Naive thymus-derived CD4-positive, alpha-beta T cell (primary cell): ENCODE data around the gene RGS6. TPM values are rescaled to one million over a fixed set of nuclear protein-coding genes. Genes with fewer than 3 reads are reported as not detected.

ENCODE experiments used
- ATAC-seq: fragments of 150-1000 bp; cut with Tn5 transposase; 2 replicates; pipeline ENCODE4 v1.10.0; 2021; ENCODE audit warnings: mild to moderate bottlenecking, moderate library complexity
- CTCF ChIA-PET: fragments of 350-600 bp; sonication (Branson Sonifier 250); formaldehyde crosslinking; loops from one replicate; lab custom pipeline; 2021; ENCODE audit warnings: antibody characterized with exemption; lab: Charles Lee
- POLR2A ChIA-PET: fragments of 350-600 bp; sonication (Branson Sonifier 250); formaldehyde crosslinking; loops from one replicate; lab custom pipeline; 2021; ENCODE audit warnings: antibody characterized with exemption, inconsistent platforms; lab: Charles Lee
- DNase-seq, 9 donors: peaks; one replicate each; pipeline versions ENCODE4 v3.0.0 to v3.0.0-alpha.2; 2020 to 2022; ENCODE audit warnings: mixed read lengths in 1 of 9
- H3K27ac ChIP-seq: one replicate; pipeline ENCODE4 v1.7.0; 2013; ENCODE audit warnings: mild to moderate bottlenecking, low read depth, low read length, moderate library complexity
- H3K27me3 ChIP-seq, 2 donors: one replicate each; pipeline ENCODE4 v1.7.0; 2013; ENCODE audit warnings: low read length in 2 of 2, mild to moderate bottlenecking in 2 of 2, moderate library complexity in 2 of 2; ENCODE audit not compliant: control insufficient read depth in 2 of 2, insufficient read depth in 2 of 2
- H3K36me3 ChIP-seq, 3 experiments: 1 replicate in 2 of 3; 2 replicates in 1 of 3; pipeline ENCODE4 v1.7.0; 2013; ENCODE audit warnings: low read length in 3 of 3, mild to moderate bottlenecking in 3 of 3, moderate library complexity in 1 of 3; ENCODE audit not compliant: insufficient read depth in 3 of 3, control insufficient read depth in 2 of 3
- H3K4me1 ChIP-seq, 2 donors: one replicate each; pipeline ENCODE4 v1.7.0; 2013; ENCODE audit warnings: low read length in 2 of 2, mild to moderate bottlenecking in 2 of 2, moderate library complexity in 1 of 2; ENCODE audit not compliant: control insufficient read depth in 2 of 2, insufficient read depth in 2 of 2
- H3K4me3 ChIP-seq: 2 replicates; pipeline ENCODE4 v1.7.0; 2013; ENCODE audit warnings: mild to moderate bottlenecking, low read length
- H3K9me3 ChIP-seq, 3 experiments: 1 replicate in 2 of 3; 2 replicates in 1 of 3; pipeline ENCODE4 v1.7.0; 2013; ENCODE audit warnings: low read length in 3 of 3; ENCODE audit not compliant: control insufficient read depth in 2 of 3
- H3K27ac Mint-ChIP-seq, 9 donors: one replicate each; pipeline ENCODE4 v1.8.0; 2020 to 2022; ENCODE audit warnings: mixed read lengths in 9 of 9, mild to moderate bottlenecking in 8 of 9, moderate library complexity in 5 of 9, inconsistent platforms in 2 of 9
- H3K27me3 Mint-ChIP-seq, 5 donors: one replicate each; pipeline ENCODE4 v1.8.0; 2021 to 2022; ENCODE audit warnings: mixed read lengths in 5 of 5, mild to moderate bottlenecking in 1 of 5
- H3K36me3 Mint-ChIP-seq, 5 donors: one replicate each; pipeline ENCODE4 v1.8.0; 2020 to 2022; ENCODE audit warnings: mixed read lengths in 5 of 5, mild to moderate bottlenecking in 3 of 5, inconsistent platforms in 1 of 5
- H3K4me1 Mint-ChIP-seq, 7 donors: one replicate each; pipeline ENCODE4 v1.8.0; 2020 to 2022; ENCODE audit warnings: mixed read lengths in 7 of 7, mild to moderate bottlenecking in 3 of 7, inconsistent platforms in 1 of 7
- H3K4me3 Mint-ChIP-seq, 10 donors: one replicate each; pipeline ENCODE4 v1.8.0; 2020 to 2022; ENCODE audit warnings: mild to moderate bottlenecking in 10 of 10, mixed read lengths in 10 of 10, moderate library complexity in 6 of 10, inconsistent platforms in 2 of 10
- H3K9me3 Mint-ChIP-seq, 11 donors: one replicate each; pipeline ENCODE4 v1.8.0; 2020 to 2022; ENCODE audit warnings: mixed read lengths in 11 of 11, mild to moderate bottlenecking in 4 of 11, inconsistent platforms in 1 of 11, moderate library complexity in 1 of 11
- intact Hi-C, 2 donors: fragments of 100-400 bp; cut with micrococcal nuclease; formaldehyde crosslinking; loops; one replicate each; pipeline ENCODE4 v1.15.1; 2023
- polyA plus RNA-seq, 2 donors: library from polyadenylated mRNA; unstranded; fragments of 300-500 nt; fragmentation: Illumina TruSeq; gene quantifications; one replicate each; pipeline ENCODE4 v1.2.3, GENCODE V29; 2021
- total RNA-seq, 6 experiments: library from RNA in 5 of 6; stranded (reverse) in 5 of 6; gene quantifications; 1 replicate in 5 of 6; 2 replicates in 1 of 6; pipeline ENCODE4 v1.2.3 and lab custom pipeline; 2021 to 2026

Gene RGS6
- total and polyA plus RNA-seq, 7 experiments from 2014 or later: 0.29 to 0.97 TPM; not detected in 5

DNA sequence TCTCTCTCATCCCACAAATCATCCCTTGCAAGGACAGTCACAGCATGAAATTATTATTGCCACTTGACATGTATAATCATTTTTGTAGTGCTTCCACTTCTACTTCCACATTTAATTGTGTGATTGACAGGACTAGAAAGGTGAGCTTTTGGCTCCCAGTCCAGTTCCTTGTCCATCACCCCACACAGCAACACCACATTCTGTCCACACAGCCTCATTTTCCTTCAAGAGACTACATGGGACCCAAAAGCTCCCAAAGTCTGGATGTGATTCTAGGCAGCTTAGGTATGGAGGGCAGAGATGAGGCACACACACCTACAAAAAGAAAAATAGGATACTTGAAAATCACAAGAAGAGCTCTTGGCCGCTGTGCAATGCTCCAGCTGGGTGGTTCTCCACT, 595.4 kb downstream of the RGS6 start:
- no peaks in the 10 kb centered on the region for H3K9me3 ChIP-seq
- peaks cover 0 to 13% (median 5%) of the 10 kb centered on the region in 5 donors for H3K27me3 Mint-ChIP-seq
- H3K27ac Mint-ChIP-seq: peak overlapping the region in 1 of 9 donors; percentile 44
- H3K36me3 ChIP-seq: no peaks in the 10 kb centered on the region
- H3K4me1 ChIP-seq: peaks cover 23 to 25% of the 10 kb centered on the region in 2 donors
- CTCF ChIA-PET: interaction anchor here (0.5 to 0.9 kb wide), 2 partner anchors 377 to 569 kb away, joined by 3 to 6 read pairs; no protein-coding TSS in a partner anchor
- H3K9me3 Mint-ChIP-seq: peaks cover 0 to 4% (median 1%) of the 10 kb centered on the region in 11 donors
- DNase-seq (no peak), ATAC-seq (no peak)
- peaks cover 10 to 62% (median 39%) of the 10 kb centered on the region in 7 donors for H3K4me1 Mint-ChIP-seq
- no peak overlapping the region for H3K4me3 ChIP-seq
- no peaks in the 10 kb centered on the region for H3K27me3 ChIP-seq
- H3K36me3 Mint-ChIP-seq: peaks cover 0 to 22% (median 0%) of the 10 kb centered on the region in 5 donors
- POLR2A ChIA-PET: interaction anchor here (0.5 kb wide), 2 partner anchors 73 to 469 kb away, joined by 3 read pairs; no protein-coding TSS in a partner anchor
- no peak overlapping the region for H3K27ac ChIP-seq
- intact Hi-C loops: no loop called here
- H3K4me3 Mint-ChIP-seq: no peak overlapping the region

- Mint-ChIP-seq H3K4me3 (peak overlapping the region in 1 of 10 donors; percentile 51), H3K4me1 (peaks cover 12 to 68% (median 44%) of the 10 kb centered on the region in 7 donors), H3K27me3 (peaks cover 0 to 13% (median 5%) of the 10 kb centered on the region in 5 donors), H3K27ac (peak overlapping the region in 2 of 9 donors; percentile 4 to 14), H3K36me3 (peaks cover 0 to 21% (median 3%) of the 10 kb centered on the region in 5 donors), H3K9me3 (peaks cover under 1 to 8% (median 4%) of the 10 kb centered on the region in 11 donors)
- Histone ChIP-seq H3K9me3 (peaks cover 0 to 4% (median 4%) of the 10 kb centered on the region in 3 experiments), H3K27me3 (no peaks in the 10 kb centered on the region), H3K4me3 (no peak overlapping the region), H3K4me1 (peaks cover 27 to 28% of the 10 kb centered on the region in 2 donors), H3K27ac (no peak overlapping the region), H3K36me3 (no peaks in the 10 kb centered on the region)
- intact Hi-C loops: no loop called here
- ChIA-PET POLR2A (interaction anchor here (0.5 kb wide), 1 partner anchor 72 kb away, joined by 3 read pairs; no protein-coding TSS in a partner anchor), CTCF (no interaction called here)
- DNase-seq (no peak), ATAC-seq (peak; percentile 47)
Observed at GRCh38 chr14:72528059-72528862, 596.0 kb downstream of the RGS6 start.

GRCh38 chr14:72528863-72529175, 596.6 kb downstream of the RGS6 start:
- Mint-ChIP-seq H3K4me3 (no peak overlapping the region), H3K36me3 (peaks cover 0 to 26% (median 8%) of the 10 kb centered on the region in 5 donors), H3K27me3 (peaks cover 0 to 13% (median 5%) of the 10 kb centered on the region in 5 donors), H3K9me3 (peaks cover 6 to 14% (median 8%) of the 10 kb centered on the region in 11 donors), H3K27ac (no peak overlapping the region), H3K4me1 (peaks cover 12 to 70% (median 45%) of the 10 kb centered on the region in 7 donors)
- intact Hi-C loops: no loop called here
- peaks cover 0 to 7% (median 7%) of the 10 kb centered on the region in 3 experiments for H3K9me3 ChIP-seq
- no peak for DNase-seq
- CTCF ChIA-PET: no interaction called here
- no peak overlapping the region for H3K4me3 ChIP-seq
- H3K36me3 ChIP-seq: no peaks in the 10 kb centered on the region
- no peaks in the 10 kb centered on the region for H3K27me3 ChIP-seq
- POLR2A ChIA-PET: no interaction called here
- no peak overlapping the region for H3K27ac ChIP-seq
- peaks cover 30% of the 10 kb centered on the region in 2 donors for H3K4me1 ChIP-seq
- ATAC-seq: no peak

DNA sequence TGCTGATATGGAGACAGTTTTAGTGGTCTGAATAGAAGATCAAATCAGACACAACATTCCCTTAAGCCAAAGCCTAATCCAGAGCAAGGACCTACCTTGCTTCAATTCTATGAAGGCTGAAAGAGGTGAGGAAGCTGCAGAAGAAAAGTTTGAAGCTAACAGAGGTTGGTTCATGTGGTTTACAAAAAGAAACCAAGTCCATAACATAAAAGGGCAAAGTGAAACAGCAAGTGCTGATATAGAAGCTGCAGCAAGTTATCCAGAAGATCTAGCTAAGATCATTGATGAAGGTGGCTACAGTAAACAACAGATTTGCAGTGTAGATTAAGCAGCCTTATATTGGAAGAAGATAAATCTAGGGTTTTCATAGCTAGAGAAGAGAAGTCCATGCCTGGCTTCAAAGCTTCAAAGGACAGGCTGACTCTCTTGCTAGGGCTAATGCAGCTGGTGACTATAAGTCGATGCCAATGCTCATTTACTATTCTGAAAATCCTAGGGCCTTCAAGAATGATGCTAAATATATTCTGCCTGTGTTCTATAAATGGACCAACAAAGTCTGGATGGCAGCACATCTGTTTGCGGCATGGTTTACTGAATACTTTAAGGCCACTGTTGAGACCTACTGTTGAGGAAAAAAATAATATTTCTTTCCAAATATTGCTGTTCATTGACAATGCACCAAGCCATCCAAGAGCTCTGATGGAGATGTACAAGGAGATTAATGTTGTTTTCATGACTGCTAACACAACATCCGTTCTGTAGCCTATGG, 600.6 kb downstream of the RGS6 start:
- Mint-ChIP-seq H3K4me1 (peaks cover 43 to 76% (median 66%) of the 10 kb centered on the region in 7 donors), H3K36me3 (peaks cover 3 to 37% (median 10%) of the 10 kb centered on the region in 5 donors), H3K4me3 (peak overlapping the region in 7 of 10 donors; percentile 0 to 68 (median 30)), H3K27me3 (peaks cover 0 to 9% (median 5%) of the 10 kb centered on the region in 5 donors), H3K27ac (peak overlapping the region; percentile 1 to 80 (median 53)), H3K9me3 (peaks cover 7 to 29% (median 14%) of the 10 kb centered on the region in 11 donors)
- intact Hi-C loops: loop anchor here in 1 of 2 donors (1.0 to 2.0 kb wide), 2 partner anchors 14 to 56 kb away; no protein-coding TSS in a partner anchor
- Histone ChIP-seq H3K27me3 (no peaks in the 10 kb centered on the region), H3K27ac (no peak overlapping the region), H3K4me3 (no peak overlapping the region), H3K9me3 (peaks cover 0 to 7% (median 7%) of the 10 kb centered on the region in 3 experiments), H3K4me1 (peaks cover 43 to 47% of the 10 kb centered on the region in 2 donors), H3K36me3 (no peaks in the 10 kb centered on the region)
- CTCF ChIA-PET: interaction anchor here (0.8 to 1.1 kb wide), 2 partner anchors 14 to 78 kb away, joined by 3 to 5 read pairs; no protein-coding TSS in a partner anchor
- POLR2A ChIA-PET: interaction anchor here (1.6 kb wide), 1 partner anchor 14 kb away, joined by 3 read pairs; no protein-coding TSS in a partner anchor
- ATAC-seq (no peak), DNase-seq (peak in 5 of 9 donors; percentile 13 to 52 (median 39))

GRCh38 chr14:72535485-72535884, 603.3 kb downstream of the RGS6 start:
- peaks cover 43 to 75% (median 64%) of the 10 kb centered on the region in 7 donors for H3K4me1 Mint-ChIP-seq
- peak overlapping the region in 9 of 10 donors; percentile 8 to 69 (median 55) for H3K4me3 Mint-ChIP-seq
- ChIA-PET CTCF (no interaction called here), POLR2A (interaction anchor here (1.2 kb wide), 1 partner anchor 358 kb away, joined by 3 read pairs; the partner anchor contains the start of gene DPF3)
- DNase-seq: peak in 4 of 9 donors; percentile 26 to 45 (median 34)
- intact Hi-C loops: loop anchor here in 1 of 2 donors (1.0 kb wide), 1 partner anchor 59 kb away; no protein-coding TSS in a partner anchor
- peaks cover 7 to 29% (median 14%) of the 10 kb centered on the region in 11 donors for H3K9me3 Mint-ChIP-seq
- Histone ChIP-seq H3K4me3 (no peak overlapping the region), H3K27me3 (no peaks in the 10 kb centered on the region), H3K9me3 (peaks cover 0 to 7% (median 7%) of the 10 kb centered on the region in 3 experiments), H3K4me1 (peaks cover 43 to 47% of the 10 kb centered on the region in 2 donors), H3K27ac (no peak overlapping the region), H3K36me3 (no peaks in the 10 kb centered on the region)
- peaks cover 3 to 33% (median 10%) of the 10 kb centered on the region in 5 donors for H3K36me3 Mint-ChIP-seq
- H3K27me3 Mint-ChIP-seq: peaks cover 0 to 23% (median 0%) of the 10 kb centered on the region in 5 donors
- peak overlapping the region in 5 of 9 donors; percentile 1 to 35 (median 32) for H3K27ac Mint-ChIP-seq
- ATAC-seq: peak; percentile 78

- peaks cover 31 to 54% (median 46%) of the 10 kb centered on the region in 7 donors for H3K4me1 Mint-ChIP-seq
Observed at GRCh38 chr14:72538387-72538786, 606.2 kb downstream of the RGS6 start.

More at GRCh38 chr14:72538387-72538786, 606.2 kb downstream of the RGS6 start:
- no peak overlapping the region for H3K4me3 Mint-ChIP-seq
- CTCF ChIA-PET: no interaction called here
- intact Hi-C loops: no loop called here
- H3K27me3 Mint-ChIP-seq: peaks cover 0 to 35% (median 0%) of the 10 kb centered on the region in 5 donors
- H3K27ac ChIP-seq: no peak overlapping the region
- DNase-seq (no peak), ATAC-seq (no peak)
- H3K27ac Mint-ChIP-seq: no peak overlapping the region
- H3K36me3 ChIP-seq: no peaks in the 10 kb centered on the region
- peaks cover 4 to 20% (median 9%) of the 10 kb centered on the region in 11 donors for H3K9me3 Mint-ChIP-seq
- no peaks in the 10 kb centered on the region for H3K27me3 ChIP-seq
- POLR2A ChIA-PET: no interaction called here
- no peak overlapping the region for H3K4me3 ChIP-seq
- peaks cover 3 to 29% (median 5%) of the 10 kb centered on the region in 5 donors for H3K36me3 Mint-ChIP-seq
- H3K4me1 ChIP-seq: peaks cover 24 to 26% of the 10 kb centered on the region in 2 donors
- peaks cover 0 to 2% (median 2%) of the 10 kb centered on the region in 3 experiments for H3K9me3 ChIP-seq
